GM19452 (cell line): ENCODE results near the gene RABGAP1L.
"Not testable (repeated sequence)": the region's sequence is repeated elsewhere in the genome, so short reads cannot be mapped to it uniquely, and the experiment has no call there.

ENCODE experiments used
- ATAC-seq: cut with Tn5 transposase; IDR thresholded peaks from one replicate; pipeline ENCODE4 v1.9.1; 2021; ENCODE audit not compliant: unreplicated experiment

RABGAP1L gene

GRCh38 chr1:174550296-174550695 is 391.0 kb downstream of the RABGAP1L start:
- no peak for ATAC-seq

- ATAC-seq, result no peak
Measured at GRCh38 chr1:174556392-174556791, 397.1 kb downstream of the RABGAP1L start.

GRCh38 chr1:174568551-174568950 is 409.2 kb downstream of the RABGAP1L start:
- no peak for ATAC-seq

- ATAC-seq, result no peak
Measured at GRCh38 chr1:174569240-174569639, 409.9 kb downstream of the RABGAP1L start.

DNA sequence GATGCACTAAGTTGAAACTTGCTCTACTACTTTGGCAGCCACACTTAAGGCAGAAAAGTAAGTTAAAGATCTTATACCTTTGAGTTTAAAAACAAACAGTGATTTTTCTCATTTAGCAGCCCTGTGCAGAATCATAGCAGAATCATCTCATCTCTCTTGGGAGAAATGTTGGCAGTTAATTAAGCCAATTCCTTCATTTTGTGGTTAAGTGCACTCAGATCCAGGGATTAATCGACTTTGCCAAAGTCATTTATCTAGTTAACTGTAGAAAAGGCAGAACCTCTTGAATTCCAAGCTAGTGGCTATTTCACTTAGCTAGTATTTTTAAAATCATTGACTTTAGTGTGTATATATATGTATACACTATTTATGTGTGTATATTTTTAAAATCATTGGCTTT is 413.5 kb downstream of the RABGAP1L start:
- ATAC-seq, result no peak

DNA sequence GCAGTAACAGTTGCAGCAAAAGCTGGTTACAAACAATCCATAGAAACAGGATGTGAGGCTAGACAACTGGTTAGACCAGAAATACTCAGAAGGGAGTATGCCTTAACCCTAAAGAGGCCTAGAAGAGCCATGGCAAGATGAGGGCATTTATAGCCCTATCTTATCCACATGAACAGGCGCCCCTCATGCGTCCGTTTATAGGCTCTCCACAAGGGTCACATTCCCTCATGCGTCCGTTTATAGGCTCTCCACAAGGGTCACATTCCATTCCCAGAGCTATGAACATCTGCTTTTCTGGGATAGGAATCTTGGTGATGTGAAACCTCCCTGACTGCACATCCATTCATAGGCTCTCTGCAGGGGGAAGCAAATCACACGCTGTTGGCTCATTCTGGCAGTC is 416.8 kb downstream of the RABGAP1L start:
- ATAC-seq, result not testable (repeated sequence)

DNA sequence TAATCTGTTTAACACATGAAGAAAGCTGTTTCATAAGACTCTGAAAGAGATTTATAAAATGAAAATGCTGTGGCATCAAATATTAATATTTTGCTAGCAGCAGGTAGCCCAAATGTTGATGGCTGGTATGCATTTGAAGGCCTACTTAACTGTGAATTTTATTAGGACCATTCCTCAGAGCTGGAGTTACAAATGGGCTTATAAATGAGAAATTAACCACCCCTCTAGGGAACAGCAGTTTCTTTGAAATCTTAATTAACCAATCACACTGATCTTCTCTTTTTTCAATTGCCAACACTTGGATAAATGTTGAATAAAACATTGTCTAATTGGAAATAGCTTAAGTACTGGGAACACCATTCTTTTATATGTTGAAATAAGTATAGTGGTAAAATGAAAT is 418.4 kb downstream of the RABGAP1L start:
- no peak for ATAC-seq

- ATAC-seq, result no peak
Measured at GRCh38 chr1:174580801-174581200, 421.5 kb downstream of the RABGAP1L start.

DNA sequence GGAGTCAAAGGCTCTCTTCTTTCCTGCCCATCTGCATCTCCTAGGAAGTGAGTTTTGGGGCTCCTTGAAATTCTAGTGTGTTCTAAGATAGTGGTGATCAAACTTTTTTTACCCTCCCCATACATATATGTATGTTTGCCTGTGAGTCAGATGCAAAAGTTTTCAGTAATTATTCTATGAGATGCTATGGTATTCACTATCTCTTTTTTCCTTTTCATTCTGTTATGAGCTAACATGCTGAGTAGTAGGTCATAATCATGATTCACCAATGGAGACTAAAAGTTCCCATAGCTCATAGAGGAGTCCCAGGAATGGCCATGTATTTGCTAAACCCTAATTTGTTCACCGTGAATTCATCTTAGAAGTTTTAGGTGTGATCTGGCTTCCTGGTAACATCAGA is 424.0 kb downstream of the RABGAP1L start:
- no peak for ATAC-seq

- ATAC-seq, result no peak
Measured at GRCh38 chr1:174584071-174584470, 424.8 kb downstream of the RABGAP1L start.

DNA sequence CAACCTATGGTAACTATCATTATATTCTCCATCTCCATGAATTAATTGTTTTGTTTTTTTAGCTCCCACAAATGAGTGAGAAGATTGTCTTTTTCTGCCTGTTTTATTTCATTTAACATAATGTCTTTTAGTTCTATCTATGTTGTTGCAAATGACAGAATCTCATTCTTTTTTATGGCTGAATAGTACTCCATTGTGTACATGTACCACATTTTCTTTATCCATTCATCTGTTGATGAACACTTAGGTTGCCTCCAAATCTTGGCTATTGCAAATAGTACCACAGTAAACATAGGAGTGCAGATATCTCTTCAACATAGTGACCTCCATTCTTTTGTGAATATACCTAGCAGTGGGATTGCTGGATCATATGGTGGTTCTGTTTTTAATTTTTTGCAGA is 429.3 kb downstream of the RABGAP1L start:
- ATAC-seq, result not testable (repeated sequence)

- no peak for ATAC-seq
Measured at GRCh38 chr1:174605198-174605597, 445.9 kb downstream of the RABGAP1L start.

DNA sequence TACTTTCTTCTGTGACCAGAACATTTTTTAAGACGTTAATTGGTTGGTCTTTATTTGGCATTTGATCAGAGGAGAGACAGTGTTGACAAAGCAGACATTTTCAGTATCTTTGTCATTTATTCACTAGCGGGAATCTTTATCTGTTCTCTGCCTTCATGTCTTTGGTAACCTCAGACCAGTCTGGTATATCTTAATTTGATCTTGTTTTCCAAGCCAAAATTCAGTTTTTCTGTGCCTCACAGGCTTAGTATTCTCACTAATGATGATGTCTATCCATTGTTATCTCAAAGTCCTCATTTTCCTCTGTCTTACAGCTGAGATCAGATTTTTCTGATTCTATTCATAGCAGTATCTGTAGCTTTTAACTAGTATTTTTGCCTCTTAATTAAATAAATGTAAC is 447.2 kb downstream of the RABGAP1L start:
- ATAC-seq, result no peak

DNA sequence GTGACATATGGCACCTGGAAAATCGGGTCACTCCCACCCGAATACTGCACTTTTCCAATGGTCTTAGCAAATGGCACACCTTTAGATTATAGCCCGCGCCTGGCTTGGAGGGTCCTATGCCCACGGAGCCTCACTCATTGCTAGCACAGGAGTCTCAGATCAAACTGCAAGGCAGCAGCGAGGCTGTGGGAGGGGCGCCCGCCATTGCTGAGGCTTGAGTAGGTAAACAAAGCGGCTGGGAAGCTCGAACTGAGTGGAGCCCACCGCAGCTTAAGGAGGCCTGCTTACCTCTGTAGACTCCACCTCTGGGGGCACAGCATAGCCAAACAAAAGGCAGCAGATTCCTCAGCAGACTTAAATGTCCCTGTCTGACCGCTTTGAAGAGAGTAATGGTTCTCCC is 458.6 kb downstream of the RABGAP1L start:
- ATAC-seq, result not testable (repeated sequence)

- ATAC-seq, result no peak
Measured at GRCh38 chr1:174623324-174624035, 464.2 kb downstream of the RABGAP1L start.

GRCh38 chr1:174626031-174627025 is 467.0 kb downstream of the RABGAP1L start:
- no peak for ATAC-seq

GRCh38 chr1:174637487-174637886 is 478.2 kb downstream of the RABGAP1L start:
- no peak for ATAC-seq

GRCh38 chr1:174639461-174639860 is 480.1 kb downstream of the RABGAP1L start:
- ATAC-seq, result no peak

DNA sequence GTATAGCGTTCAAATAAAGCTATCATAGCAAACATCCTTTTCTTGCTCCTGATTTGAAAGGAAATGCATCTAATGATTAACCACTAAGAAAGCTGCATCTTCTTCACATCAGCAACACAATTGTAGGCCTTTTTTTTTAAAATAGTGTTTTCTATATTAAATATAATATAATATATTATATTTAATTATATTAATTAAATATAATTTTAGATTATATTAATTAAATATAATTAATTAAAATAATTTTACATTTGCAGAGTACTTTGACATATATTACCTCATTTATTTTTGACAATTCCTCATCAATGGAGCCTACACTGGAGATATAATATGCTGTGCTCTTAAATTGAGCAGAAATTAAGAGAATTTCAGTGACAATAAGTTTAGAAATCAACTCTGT is 481.5 kb downstream of the RABGAP1L start:
- no peak for ATAC-seq

GRCh38 chr1:174642393-174642792 is 483.1 kb downstream of the RABGAP1L start:
- no peak for ATAC-seq

DNA sequence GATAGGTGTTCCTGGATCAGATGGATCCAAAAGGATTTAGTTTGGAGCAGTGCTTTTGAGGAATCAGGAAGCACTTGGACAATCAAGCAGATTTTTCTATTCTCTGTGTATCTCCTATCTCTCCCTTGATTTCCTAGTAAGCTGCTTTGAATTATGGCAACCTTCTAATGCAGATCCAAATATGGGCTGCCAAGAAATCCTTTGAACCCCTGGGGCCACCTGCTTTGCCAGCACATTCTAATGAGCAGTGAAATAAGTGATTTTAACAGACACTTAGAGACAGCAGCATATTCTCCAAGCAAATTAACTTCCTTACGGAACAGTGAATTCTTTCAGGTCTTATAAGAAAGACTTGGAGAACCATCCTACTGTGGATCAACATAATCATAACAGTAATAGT is 483.9 kb downstream of the RABGAP1L start:
- no peak for ATAC-seq

DNA sequence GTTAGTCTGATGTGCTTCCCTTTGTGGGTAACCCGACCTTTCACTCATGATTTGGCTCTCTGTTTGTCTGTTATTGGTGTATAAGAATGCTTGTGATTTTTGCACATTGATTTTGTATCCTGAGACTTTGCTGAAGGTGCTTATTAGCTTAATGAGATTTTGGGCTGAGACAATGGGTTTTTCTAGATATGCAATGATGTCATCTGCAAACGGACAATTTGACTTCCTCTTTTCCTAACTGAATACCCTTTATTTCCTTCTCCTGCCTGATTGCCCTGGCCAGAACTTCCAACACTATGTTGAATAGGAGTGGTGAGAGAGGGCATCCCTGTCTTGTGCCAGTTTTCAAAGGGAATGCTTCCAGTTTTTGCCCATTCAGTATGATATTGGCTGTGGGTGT is 490.3 kb downstream of the RABGAP1L start:
- not testable (repeated sequence) for ATAC-seq
